H1 (cell line): ENCODE measurements around the gene PCNX3. TPM values are rescaled to one million over a fixed set of nuclear protein-coding genes. Genes with fewer than 3 reads are reported as not detected.

Experiments used
- RAD21 ChIP-seq, 2 experiments: IDR thresholded peaks in 1 of 2; conservative IDR thresholded peaks in 1 of 2; 2 replicates each; pipeline ENCODE4 v1.6.1; 2011; ENCODE audit warnings: low read depth in 2 of 2, low read length in 2 of 2, improper control_type of control experiment in 1 of 2, inconsistent platforms in 1 of 2, mild to moderate bottlenecking in 1 of 2, moderate library complexity in 1 of 2
- polyA plus RNA-seq, 7 experiments: library from polyadenylated mRNA; depleted of rRNA in 3 of 7; stranded (reverse) in 5 of 7; unstranded in 2 of 7; fragments of >200 nt in 5 of 7; fragments of 200-250 nt in 2 of 7; gene quantifications; 1 replicate in 5 of 7; 2 replicates in 1 of 7; 4 replicates in 1 of 7; pipeline versions ENCODE4 v1.2.1 to v1.2.3, GENCODE V29; 2011 to 2013; ENCODE audit warnings: missing spikeins in 2 of 7, mixed read lengths in 2 of 7
- total RNA-seq: library from RNA; stranded (reverse); fragmentation: NEBNext Ultra II Directional; extraction: Animal tissue kit (Norgen Biotek cat#: 25700); gene quantifications from 2 replicates; pipeline ENCODE4 v1.2.1, GENCODE V29; 2021

PCNX3 gene
- total and polyA plus RNA-seq, 2 of the 8 experiments (the other 6 are each of a cell fraction or from before 2014, with no cell fraction given): 27.2 to 38.8 TPM

DNA sequence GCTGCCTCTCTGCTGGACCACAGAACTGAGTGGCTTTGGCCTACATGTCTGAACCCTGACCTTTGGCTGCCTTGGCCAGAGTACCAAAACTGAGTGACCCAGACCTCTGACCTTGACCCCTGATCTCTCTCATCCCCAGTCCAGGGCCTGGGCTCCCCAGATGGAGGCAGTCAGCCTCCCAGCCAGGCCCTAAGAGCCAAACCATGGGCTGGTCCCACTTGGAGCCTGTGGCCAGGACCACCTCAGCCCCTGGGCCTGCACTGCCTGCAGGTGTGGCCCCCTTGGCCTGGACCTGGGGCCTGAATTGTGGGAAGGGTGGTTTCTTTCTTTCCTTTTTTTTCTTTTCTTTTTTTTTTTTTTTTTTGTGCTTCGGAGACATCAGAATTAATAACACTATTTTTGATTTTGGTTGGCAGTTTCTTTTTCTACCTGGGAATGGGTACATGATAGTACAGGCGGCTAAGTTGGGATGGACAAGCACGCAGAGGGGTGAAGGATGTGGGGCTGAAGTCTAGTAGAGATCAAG lies 21.5 kb downstream of the PCNX3 start (continued):
- TF ChIP-seq RAD21 (IDR thresholded peaks at IDR 0.05 in 1 of 2, conservative IDR thresholded peaks at IDR 0.05 in 1 of 2; ENCODE audit: low read depth in 2 of 2, low read length in 2 of 2): no peak
